GM21515 (cell line): ENCODE results near the gene PLPPR2.
"Not testable (repeated sequence)": the region's sequence is repeated elsewhere in the genome, so short reads cannot be mapped to it uniquely, and the experiment has no call there.

Experiments used
- ATAC-seq: cut with Tn5 transposase; IDR thresholded peaks from one replicate; pipeline ENCODE4 v1.9.1; 2021; ENCODE audit not compliant: unreplicated experiment

The PLPPR2 gene

DNA sequence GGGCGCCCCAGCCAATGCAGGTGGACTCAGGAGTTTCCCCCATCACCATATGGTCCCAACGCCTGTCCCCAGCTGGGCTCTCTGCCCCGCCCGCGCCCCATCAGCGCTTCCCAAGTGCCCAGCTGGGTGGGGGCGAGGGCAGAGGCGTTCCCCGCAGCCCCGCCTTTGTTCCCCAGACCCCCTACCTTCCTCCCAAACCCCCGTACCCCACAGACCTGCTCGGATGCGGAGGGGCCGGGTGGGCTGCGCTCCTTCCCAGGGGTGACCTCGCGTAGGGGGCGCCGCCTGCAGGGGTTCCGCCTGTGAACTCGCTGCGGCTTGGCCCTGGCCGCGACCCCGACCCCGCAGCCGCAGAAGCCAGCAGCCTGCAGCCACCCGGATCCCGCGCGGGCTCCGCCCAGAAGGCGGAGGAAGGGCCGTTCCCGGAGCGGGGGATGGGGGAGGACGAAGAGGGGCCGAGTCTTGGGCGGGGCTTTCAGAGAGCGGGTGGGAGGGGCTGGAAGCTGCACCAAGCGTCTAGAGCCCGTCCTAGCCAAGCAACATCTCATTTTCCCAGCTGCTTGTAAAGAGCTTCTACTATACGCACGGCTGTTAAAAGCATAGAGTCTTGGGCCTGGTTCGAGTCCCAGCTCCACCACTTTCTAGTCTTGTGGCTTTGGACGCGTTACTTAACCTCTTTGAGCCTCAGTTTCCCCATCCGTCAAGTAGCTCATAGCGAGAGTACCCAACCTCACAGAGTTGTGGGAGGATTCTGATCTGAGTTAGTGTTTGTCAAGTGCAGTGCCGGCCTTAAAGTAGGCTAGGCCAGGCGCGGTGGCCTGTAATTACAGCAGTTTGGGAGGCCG is 15.8 kb upstream of the PLPPR2 start, which contains the start of gene RAB3D:
RAB3D (minus strand) TSS at position 404 of the 845 bp plus-strand sequence. CDS start 2,258 bp downstream, outside the sequence.
- peak; percentile 55 for ATAC-seq

DNA sequence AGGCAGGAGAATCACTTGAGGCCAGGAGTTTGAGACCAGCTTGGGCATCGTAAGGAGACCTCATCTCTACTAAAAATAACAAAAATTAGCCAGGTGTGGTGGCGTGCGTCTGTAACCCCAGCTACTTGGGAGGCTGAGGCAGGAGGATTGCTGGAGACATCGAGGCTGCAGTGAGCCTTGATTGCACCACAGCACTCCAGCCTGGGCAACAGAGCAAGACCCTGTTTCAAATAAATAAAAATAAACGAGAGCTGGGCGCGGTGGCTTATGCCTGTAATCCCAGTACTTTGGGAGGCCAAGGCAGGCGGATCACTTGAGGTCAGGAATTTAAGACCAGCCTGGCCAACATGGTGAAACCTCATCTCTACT is 15.1 kb upstream of the PLPPR2 start:
- not testable (repeated sequence) for ATAC-seq

DNA sequence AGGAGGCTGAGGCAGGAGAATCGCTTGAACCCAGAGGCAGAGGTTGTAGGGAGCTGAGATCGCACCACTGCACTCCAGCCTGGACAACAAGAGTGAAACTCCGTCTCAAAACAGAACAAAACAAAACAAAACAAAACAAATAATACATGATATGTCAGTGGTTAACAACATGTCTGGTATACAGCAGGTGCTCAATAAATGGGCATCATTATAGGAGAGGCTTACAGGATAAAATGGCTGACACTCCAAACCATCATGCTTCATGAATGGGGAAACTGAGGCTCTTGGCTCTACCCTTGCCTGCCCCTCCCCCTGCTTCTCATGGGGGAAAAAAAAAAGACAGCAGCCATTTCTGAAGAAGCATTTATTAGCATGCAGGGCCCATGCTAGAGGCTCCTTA is 12.8 kb upstream of the PLPPR2 start:
- no peak for ATAC-seq

DNA sequence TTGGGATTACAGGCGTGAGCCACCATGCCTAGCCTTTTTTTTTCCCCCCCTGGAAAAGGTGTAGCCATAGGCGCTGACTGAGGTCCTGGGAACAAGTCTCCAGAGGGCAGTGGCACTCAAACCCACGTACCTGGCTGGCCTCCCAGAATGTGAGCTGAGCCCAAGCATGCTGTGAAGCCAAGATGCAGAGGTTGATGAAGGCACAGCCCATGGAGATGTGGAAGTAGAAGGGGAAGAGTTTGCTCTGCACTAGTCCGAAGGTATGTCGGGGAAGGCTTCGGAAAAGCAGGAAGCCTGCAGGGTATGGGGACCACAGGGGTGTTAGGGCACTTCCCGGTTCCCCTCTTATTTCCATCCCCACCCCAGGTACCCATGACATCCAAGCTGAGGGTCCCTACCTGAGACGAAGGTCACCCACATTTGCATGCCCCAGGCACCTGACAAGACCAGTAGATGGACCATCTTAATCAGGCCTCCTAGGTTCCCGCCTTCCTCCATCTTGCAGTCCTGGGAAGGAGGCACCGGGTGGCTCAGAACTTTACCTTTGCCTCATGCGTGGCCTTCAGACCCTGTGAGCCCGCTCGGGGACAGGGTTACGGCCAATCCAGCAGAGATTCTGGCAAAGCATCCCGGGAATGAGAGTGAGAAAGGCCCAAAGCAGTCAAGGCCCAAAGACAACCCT is 10.0 kb upstream of the PLPPR2 start:
- no peak for ATAC-seq

DNA sequence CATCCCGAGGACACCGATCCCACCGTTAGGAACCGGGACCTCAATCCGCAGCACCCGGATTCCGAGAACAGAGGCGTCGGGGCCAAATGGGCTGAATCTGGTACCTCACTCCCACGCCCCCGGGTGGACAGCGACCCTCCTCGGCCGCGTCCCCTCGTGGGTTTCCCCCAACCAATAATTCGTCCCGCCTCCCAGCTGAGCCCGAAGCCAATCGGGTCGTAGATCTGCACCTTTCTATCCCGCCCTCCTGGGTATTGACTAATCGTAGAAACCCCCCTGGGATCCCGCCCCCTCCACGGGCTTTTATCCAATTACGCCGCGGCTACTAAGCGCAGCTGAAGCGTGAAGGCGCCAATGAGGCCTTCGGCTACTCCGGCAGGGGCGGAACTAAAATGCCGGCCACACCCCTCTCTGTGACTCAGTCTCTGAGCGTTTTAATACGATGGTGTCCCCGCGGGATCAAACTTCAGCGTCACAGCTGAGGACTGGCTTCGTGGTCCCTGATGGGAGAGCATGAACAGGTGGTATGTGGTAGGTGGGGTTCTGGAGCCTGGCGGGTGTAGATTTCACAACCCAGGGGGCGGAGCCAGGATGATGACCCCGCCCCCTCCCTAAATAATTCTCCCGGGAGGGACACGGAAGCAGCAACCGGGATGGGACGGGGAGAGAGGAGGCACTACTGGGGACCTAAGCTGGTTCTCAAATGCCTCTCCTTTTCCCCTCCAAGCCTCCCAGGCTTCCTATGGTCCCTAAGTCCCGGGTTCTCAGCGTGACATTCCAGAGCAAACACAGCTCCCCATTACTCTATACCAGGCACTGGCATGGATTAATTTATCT is 8.9 kb upstream of the PLPPR2 start, which contains the start of the genes CCDC159 and TMEM205:
CCDC159 (plus strand) TSS at position 416 of the 837 bp plus-strand sequence; CDS start at position 504, 88 bp downstream.
TMEM205 (minus strand) TSS at position 165 of the 837 bp plus-strand sequence. CDS start 649 bp downstream, outside the sequence.
- peak; percentile 84 for ATAC-seq

DNA sequence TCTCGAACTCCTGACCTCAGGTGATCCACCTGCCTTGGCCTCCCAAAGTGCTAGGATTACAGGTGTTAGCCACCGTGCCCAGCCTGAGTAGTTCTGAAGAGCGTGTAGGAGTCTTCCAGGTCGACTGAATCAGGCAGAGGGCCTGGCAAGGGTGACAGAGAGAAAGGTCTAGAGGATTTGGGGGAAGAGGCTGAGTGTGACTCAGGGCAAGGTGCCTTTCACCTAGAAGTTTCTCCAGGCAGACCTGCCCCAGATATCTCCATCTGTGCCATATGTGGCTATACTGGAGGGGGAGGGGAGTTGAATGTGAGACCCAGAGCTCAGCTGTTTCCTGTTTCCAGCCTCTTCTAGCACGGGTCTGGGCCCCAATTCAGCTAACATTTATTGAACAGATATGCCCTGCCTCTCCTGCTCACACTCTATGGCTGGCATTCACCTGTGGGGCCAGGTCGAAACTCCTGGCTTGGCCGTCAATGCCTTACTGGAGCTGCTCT is 7.6 kb upstream of the PLPPR2 start:
- no peak for ATAC-seq

DNA sequence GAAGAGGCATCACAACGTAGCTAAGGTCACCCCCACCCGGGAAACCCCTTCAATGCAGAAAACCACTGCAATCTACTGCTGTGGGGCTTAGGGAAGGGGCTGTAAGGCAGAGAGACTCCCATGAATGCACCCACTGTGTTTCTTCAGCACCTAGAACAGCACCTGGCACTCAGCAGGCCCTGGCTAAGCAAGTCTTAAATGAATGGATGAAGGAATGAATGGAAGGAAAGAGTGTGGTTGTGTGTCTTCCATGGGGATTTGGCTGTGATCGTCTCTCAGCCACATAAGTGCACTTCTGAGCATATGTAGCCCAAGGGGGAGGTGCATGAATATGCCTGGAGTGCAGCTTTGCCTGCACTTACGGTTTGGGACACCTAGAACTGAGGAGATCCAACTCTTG is 6.1 kb upstream of the PLPPR2 start:
- ATAC-seq: no peak

DNA sequence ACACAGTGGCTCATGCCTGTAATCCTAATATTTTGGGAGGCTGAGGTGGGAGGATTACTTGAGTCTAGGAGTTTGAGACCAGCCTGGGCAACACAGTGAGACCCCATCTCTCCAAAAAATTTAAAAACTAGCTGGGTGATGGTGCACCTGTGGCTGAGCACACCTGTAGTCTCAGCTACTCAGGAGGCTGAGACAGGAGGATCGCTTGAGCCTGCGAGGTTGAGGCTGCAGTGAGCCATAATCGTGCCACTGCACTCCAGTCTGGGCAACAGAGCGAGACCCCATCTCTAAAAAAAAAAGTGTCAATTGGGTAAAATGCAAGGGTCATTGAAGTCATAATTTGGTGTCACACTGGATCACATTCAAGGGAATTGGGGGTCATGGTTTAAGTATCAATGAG is 1.1 kb upstream of the PLPPR2 start:
- ATAC-seq: not testable (repeated sequence)

DNA sequence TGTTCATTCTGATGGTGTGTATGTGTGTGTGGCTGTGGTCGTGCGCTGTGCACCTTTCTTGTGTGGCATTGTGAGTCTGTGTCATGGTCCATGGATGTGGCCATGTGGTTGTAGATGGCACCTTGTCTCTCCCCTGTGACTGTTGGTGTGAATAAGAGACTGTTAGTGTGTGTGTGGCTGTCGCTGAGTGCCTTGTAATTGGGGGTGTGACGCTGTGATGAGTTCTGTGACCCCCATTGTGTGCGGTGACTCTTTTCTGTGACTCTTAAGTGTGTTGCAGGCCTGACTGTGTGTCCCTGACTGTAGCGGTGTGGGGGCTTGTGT is 804 bp downstream of the PLPPR2 start:
- ATAC-seq: no peak

DNA sequence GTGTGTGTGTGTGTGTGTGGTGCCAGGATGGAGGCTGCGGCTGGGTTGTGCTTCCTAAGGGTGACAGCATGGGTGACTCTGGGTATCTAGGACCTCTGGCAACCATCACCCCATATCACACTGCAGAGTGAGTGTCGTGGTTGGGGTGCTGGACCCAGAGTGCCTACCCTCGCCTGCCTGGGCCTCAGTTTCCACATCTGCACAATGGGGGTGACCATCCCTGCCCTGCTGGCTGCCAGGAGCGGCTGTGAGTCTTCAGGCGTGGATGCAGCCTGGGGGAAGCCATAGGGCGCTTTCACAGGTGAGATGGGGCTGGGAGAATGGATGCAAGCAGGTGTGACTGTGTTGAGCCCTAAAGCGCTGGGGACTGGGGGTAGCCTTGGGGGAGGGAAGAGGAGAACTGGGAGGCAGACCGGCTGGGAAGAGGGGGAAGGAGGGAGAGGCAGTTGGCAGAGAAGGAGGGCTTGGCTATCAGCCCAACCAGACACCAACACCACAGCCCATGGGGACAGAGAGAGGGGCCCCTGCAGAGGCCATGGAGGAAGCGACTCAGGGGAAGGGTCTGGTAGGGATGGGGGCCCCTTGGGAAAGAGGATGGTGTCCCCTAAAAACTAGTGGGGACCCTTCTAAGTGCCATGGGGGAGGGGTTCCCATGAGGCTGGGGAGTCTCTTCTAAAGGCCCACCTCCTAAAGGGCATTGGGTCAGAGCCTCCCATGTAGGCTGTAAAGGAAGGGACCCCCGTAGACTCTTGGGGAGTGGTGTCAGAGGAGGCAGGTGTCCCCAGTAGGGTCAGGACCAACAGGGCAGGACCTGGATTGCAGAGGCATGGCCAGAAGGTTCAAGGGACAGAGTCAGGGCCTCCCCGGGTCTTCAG is 1.7 kb downstream of the PLPPR2 start:
- no peak for ATAC-seq

DNA sequence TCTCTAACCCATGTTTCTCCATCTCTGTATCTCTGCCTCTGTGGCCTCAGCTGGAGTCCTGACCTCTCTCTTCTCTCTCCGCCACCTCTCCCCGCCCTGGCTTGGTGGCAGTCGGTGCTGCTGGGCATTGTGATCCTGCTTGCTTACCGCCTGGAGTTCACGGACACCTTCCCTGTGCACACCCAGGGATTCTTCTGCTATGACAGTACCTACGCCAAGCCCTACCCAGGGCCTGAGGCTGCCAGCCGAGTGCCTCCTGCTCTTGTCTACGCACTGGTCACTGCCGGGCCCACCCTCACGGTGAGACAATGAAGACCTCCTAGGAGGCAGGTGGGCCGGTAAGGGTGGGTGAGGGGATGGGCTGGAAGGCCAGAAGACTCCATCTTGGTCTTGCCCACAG is 4.2 kb downstream of the PLPPR2 start:
- no peak for ATAC-seq

DNA sequence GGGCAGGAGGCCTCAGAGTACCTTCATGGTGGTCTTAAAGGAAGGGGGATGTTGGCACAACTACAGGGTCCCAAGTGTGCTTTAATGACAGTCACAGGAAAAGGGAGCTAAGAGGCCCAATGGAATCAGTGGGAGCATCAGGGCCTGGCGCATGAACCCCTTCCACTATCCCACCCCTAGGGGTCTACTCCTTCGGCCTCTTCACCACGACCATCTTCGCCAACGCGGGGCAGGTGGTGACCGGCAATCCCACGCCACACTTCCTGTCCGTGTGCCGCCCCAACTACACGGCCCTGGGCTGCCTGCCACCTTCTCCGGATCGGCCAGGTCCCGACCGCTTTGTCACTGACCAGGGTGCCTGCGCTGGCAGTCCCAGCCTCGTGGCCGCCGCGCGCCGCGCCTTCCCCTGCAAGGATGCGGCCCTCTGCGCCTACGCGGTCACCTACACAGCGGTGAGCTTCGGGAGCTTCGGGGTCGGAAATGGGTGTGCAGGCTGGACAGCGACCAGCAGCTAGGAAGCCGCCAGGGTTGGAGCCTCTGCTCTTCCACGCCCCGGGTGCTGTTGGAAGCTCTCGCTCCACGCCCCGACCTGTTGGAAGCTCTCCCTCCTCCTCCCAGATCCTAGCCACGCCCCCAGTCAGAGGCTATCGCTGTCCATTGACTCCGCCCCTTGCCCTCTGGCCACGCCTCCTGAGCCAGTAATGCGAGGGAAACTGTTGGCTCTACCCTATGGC is 6.0 kb downstream of the PLPPR2 start:
- ATAC-seq: no peak

DNA sequence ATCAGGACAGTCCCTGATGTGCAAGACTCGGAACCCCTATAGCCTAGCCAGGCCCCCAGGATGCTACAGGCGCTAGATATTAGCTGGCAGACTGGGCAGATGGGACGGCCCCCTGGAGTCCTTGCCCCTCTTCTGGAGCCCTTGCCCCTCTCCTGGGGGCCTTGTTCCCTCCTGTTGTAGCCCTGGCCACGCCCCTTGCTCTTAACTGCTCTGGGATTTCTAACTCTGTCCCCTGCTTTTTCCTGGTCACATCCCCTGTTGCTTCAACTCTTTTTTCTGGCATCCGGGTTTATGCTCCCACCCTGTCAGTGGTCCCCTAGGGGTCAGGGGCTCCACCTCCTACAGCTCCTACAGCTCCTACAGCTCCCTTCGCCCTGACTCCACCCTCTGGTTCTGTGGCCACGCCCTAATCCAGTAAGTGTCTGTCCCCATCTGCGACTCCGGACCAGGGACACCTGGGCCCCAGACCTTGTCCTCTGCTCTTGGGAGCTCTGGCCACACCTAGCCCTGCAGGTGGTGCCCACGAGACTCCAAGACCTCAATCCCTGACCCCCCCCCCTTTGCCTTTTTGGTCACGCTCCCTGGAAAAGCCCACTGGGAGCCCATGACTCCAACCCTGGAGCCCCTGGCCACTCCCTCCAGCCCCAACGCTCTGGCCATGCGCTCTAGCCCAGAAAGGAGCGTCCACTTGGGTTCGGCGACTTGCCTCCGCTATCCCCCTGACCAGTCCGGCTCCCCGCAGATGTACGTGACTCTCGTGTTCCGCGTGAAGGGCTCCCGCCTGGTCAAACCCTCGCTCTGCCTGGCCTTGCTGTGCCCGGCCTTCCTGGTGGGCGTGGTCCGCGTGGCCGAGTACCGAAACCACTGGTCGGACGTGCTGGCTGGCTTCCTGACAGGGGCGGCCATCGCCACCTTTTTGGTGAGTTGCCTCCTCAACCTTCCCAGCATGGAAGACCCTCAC is 6.8 kb downstream of the PLPPR2 start:
- ATAC-seq: no peak

DNA sequence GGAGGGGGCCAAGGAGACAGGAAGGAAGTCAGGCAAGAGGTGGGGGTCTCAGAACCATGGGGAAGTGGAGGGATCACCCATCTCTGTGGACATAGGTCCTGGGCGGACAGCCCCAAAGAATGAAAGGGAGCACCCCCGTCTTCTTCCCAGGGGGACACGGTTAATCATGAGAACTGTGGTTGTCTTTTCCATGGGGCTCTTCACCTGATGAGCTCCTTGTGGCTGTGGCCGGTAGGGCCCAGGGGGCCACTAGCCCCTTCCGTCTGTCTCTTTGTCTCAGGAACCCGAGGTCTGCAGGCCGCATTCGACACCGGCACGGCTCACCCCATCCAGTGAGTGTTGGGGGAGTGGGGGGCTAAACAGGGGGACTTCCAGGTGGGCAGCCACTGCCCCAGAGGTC is 8.6 kb downstream of the PLPPR2 start:
- no peak for ATAC-seq

DNA sequence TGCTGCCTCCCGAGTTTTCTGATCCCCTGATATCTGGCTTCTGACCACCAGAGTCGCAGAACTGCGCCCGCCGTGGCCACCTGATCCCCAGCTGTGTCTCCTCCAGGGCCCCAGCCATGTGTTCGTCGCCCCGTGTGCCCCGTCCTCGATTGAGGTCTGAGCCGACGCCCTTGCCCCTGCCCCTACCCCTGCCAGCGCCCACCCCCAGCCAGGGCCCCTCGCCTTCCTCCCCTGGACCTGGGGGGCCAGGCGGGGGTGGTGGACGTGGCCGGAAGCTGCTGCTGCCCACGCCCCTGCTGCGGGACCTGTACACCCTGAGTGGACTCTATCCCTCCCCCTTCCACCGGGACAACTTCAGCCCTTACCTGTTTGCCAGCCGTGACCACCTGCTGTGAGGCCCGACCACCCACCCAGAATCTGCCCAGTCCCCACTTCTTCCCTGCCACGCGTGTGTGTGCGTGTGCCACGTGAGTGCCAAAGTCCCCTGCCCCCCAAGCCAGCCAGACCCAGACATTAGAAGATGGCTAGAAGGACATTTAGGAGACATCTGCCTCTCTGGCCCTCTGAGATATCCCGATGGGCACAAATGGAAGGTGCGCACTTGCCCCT is 9.2 kb downstream of the PLPPR2 start:
- ATAC-seq: no peak

DNA sequence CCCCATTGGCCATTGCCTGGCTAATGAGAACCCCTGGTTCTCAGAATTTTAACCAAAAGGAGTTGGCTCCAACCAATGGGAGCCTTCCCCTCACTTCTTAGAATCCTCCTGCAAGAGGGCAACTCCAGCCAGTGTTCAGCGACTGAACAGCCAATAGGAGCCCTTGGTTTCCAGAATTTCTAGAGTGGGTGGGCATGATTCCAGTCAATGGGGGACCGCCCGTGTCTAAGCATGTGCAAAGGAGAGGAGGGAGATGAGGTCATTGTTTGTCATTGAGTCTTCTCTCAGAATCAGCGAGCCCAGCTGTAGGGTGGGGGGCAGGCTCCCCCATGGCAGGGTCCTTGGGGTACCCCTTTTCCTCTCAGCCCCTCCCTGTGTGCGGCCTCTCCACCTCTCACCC is 9.7 kb downstream of the PLPPR2 start:
- no peak for ATAC-seq

DNA sequence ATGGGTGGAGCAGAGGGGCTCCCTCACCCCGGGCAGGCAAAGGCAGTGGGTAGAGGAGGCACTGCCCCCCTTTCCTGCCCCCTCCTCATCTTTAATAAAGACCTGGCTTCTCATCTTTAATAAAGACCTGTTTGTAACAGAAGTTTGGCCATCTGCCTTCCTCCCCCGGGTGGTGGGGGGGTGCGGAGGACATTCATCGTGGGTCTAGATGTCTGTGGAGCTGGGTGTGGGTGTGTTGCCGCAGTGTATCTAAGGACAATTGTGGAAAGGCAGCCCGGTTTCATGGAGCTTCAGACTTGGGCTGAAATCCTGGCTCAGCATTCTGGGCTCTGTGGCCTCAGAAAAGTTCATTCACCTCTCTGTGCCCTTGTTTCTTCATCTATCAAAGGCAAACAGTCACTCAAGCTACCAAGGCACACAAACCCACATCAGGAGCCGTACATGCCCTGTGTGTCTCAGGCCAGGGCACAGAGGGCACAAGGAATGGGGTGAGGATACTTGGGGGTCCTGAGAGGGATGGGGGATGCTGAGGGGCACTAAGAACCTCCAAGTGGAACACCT is 10.4 kb downstream of the PLPPR2 start:
- no peak for ATAC-seq

DNA sequence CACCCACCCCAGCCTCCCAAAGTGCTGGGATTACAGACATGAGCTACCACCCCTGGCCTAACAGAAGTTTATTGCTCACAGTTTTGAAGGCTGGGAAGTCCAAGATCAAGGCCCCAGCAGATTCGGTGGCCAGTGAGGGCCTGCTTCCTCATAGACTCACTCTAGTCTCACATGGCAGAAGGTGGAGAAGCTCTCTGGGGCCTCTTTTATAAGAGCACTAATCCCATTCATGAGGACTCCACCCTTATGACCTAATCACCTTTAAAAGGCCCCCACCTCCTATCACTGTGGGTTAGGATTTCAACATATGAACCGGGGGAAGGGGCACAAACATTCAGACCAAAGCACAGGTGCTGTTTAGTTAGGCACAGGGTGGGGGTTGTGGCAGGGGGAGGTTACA is 12.3 kb downstream of the PLPPR2 start:
- no peak for ATAC-seq
